ENCODE measurements around the gene PIK3R1.

The PIK3R1 gene

GRCh38 chr5:68287631-68287975, 72.0 kb downstream of the PIK3R1 start:
- DNase-seq (ENCODE audit: low read depth, low spot score): no peak
- H3K27ac ChIP-seq: peak overlapping the region; percentile 72

DNA sequence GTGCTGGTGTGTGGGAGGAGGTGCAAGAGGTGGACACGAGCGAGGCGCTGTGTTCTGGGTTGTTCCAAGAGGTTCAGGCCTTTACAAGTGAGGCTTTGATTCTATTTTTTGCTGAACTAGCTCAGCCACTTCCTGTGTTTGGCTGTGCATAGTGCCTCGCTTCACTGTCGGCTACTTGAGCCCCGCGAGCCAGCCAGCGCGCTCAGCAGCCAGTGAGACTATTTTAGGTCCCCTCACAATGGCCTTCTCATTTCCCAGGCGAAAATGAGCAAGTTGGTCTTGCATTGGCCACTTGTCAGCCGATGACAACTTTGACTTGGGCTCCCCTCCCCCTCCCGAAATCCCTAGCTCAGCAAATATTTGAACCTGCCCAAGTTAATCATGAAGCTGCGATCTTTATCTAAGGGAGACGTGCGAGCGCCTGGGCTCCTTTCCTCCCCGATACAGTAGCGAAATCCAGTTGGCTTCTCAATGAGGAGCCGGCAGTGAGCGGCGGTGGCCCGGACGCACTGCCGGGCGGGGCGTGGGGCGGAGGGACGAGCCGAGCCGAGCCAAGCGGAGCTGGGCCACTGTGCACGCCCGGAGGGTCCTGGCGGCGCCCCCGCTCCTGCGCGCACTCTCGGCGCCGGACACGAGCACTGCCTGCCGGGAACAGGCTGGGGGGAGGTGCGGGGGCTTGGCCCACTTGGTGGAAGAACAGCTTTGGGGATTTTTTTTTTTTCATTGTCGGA, 72.6 kb downstream of the PIK3R1 start:
- no peak for DNase-seq (ENCODE audit: low read depth, low spot score)
- H3K27ac ChIP-seq: peak overlapping the region; percentile 72

GRCh38 chr5:68288707-68289134, 73.2 kb downstream of the PIK3R1 start:
- no peak for DNase-seq (ENCODE audit: low read depth, low spot score)
- H3K27ac ChIP-seq: peak overlapping the region; percentile 72

GRCh38 chr5:68289498-68289897, 73.9 kb downstream of the PIK3R1 start:
- H3K27ac ChIP-seq: peak overlapping the region; percentile 72
- no peak for DNase-seq (ENCODE audit: low read depth, low spot score)

GRCh38 chr5:68290260-68290674, 74.7 kb downstream of the PIK3R1 start:
- peak overlapping the region; percentile 72 for H3K27ac ChIP-seq
- DNase-seq (ENCODE audit: low read depth, low spot score): no peak

GRCh38 chr5:68290847-68291246, 75.3 kb downstream of the PIK3R1 start:
- DNase-seq (ENCODE audit: low read depth, low spot score): no peak
- no peak overlapping the region for H3K27ac ChIP-seq

DNA sequence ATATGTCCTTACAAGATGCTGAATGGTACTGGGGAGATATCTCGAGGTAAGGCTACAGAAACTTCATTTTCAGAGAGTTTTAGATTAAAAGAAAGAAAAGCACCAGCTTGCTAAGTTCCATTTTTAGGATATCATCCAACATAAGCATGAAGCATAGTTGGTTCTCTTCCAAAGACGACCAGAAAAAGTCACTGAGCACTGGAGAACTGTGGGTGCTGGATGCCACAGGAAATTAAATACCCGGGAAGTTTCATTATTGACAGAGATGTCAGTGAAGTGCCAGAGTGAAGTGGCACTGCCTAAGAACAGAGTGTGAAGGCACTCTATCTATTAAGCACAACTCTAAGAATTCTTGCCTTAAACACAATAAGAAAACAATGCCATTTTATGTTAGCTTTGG, 76.8 kb downstream of the PIK3R1 start:
- no peak for DNase-seq (ENCODE audit: low read depth, low spot score)
- H3K27ac ChIP-seq: no peak overlapping the region

DNA sequence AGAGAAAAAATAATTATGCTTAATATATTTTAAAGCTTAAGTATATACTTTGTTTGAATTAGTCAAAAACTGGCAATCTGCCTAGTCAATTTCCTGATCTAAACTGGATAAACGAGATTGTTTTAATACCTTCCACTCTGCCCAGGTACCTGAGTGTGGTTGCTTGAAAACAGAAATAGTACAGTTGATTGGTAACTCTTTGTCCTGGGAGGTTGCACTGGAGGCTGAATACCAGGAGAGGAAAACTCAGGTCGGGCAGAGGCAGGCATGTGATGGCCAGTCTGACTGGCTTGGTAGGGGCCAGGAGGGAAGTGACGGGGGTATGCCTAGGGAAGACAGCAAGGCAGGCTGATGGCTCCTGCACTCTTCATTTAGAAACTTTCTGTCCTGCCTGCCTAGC, 80.2 kb downstream of the PIK3R1 start:
- no peak for DNase-seq (ENCODE audit: low read depth, low spot score)
- H3K27ac ChIP-seq: peak overlapping the region; percentile 49

DNA sequence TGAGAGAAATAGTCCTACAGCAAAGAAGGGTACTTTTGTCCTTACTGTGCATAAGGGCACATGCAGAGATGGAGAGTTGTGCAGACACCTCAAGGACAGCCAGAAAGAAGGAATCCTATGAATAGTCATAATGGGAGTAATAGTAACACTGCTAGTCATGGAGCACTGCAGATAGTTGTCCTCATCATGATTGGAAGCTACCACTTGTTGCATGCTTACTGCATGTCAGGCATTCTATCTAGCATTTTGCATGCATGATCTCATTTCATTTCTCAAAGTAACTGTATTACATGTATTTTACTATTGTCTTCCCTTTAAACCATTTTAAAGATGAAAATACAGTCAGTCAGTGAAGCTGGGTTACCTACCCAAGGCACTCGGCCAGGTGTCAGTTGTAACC, 81.3 kb downstream of the PIK3R1 start:
- no peak for DNase-seq (ENCODE audit: low read depth, low spot score)
- no peak overlapping the region for H3K27ac ChIP-seq

GRCh38 chr5:68297656-68298055, 82.1 kb downstream of the PIK3R1 start:
- DNase-seq (ENCODE audit: low read depth, low spot score): no peak
- H3K27ac ChIP-seq: no peak overlapping the region

- no peak for DNase-seq (ENCODE audit: low read depth, low spot score)
- H3K27ac ChIP-seq: no peak overlapping the region
Measured at GRCh38 chr5:68298479-68298878, 82.9 kb downstream of the PIK3R1 start.

DNA sequence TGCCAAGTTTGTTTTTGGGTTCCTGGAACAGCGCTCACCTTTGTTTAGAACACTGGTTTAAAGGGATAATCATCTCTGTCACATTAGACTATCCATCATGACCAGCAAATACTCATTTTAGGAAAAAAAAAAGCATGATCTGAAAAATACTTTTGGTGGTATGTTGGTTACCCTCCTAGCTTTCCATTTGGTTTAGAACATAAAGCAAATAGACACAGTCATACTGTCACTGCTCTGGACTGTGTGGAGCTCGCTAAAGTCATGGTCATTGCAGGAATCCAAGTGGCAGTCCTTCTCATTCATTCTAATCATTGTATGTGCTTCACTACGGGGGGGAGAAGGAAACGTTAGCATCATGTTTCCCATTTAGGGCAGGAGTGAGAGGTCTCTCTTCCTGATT, 83.5 kb downstream of the PIK3R1 start:
- H3K27ac ChIP-seq: no peak overlapping the region
- no peak for DNase-seq (ENCODE audit: low read depth, low spot score)

DNA sequence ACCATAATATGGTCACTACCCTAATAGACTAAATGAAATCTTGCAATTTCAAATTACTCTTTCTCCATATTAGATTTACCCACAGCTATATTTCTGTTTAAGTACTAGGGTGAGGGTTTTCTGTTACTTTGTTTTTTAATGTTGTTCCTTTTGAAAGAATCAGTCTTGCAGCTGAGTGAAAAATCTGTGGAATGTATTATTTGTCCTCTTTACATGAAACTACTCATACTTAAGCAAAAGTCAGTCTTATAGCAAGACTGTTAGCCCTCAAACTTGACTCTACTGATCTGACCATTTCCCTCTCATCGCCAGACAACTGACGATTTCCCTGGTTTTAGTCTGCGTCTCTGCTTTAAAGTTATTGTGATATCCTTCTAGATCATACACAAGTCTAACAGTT, 84.0 kb downstream of the PIK3R1 start:
- no peak overlapping the region for H3K27ac ChIP-seq
- DNase-seq (ENCODE audit: low read depth, low spot score): no peak

DNA sequence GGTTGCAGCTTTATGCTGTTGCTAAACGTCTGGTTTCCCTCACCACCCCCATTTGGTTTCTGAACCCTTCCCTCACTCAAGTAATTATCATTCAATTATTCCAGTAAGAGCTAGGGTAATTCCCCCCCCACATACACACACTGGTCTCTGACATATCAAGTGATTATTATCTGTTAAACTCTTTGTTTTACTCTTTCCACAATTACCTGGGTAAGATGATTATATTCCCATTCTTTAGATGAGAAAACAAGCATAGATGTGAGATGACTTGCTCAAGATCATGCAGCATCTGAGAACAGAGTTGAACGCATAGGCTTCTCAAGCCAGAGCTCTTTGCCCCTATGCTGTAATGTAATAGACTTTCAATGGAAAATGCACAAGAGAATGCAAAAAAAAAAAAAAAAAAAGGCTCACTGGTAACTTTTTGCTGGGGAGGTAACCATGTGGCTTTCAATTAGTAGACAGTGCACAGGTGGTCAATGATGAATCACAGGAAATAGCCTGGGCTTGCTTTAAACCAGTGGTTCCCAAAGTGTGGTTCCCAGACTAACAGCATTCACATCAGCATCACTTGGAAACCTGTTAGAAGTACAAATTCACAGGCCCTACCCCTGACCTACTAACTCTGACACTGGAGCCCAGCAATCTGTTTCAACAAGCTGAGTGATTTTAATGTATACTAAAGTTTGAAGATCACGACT, 87.6 kb downstream of the PIK3R1 start:
- peak; percentile 26 for DNase-seq (ENCODE audit: low read depth, low spot score)
- no peak overlapping the region for H3K27ac ChIP-seq

DNA sequence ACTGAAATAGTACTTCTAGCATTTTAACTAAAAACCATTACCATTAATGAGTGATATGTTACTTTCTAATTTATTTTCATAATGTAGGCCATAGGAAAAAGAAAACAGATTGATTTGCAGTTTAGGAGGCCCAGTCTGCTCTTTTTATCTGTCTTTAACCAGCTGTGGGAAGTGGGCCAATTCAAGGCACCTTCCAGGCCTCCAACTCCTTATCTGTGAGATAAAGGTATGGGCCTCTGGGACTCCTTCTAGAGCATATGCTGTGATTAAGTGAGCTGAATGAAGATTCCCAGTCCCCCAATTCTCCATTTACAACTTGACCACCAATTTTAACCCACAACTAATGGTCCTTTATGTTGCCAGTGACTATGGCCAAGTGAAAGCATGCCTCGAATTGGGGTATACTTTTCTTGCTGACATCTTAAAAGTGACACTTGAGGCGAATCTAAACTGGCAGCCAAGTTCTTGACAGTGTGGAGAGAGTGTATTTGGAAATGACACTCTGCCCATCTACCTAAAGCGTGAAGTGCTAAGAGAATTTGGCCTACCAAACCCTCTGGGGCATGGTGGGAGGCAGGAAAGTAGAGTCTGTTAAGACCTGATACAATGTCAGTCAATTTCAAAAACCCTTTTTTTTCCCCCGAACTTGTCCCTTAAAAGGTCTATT, 88.3 kb downstream of the PIK3R1 start:
- no peak overlapping the region for H3K27ac ChIP-seq
- DNase-seq (ENCODE audit: low read depth, low spot score): no peak

GRCh38 chr5:68304421-68305052, 89.0 kb downstream of the PIK3R1 start:
- H3K27ac ChIP-seq: no peak overlapping the region
- DNase-seq (ENCODE audit: low read depth, low spot score): no peak

GRCh38 chr5:68305223-68305870, 89.8 kb downstream of the PIK3R1 start:
- DNase-seq (ENCODE audit: low read depth, low spot score): no peak
- H3K27ac ChIP-seq: no peak overlapping the region

DNA sequence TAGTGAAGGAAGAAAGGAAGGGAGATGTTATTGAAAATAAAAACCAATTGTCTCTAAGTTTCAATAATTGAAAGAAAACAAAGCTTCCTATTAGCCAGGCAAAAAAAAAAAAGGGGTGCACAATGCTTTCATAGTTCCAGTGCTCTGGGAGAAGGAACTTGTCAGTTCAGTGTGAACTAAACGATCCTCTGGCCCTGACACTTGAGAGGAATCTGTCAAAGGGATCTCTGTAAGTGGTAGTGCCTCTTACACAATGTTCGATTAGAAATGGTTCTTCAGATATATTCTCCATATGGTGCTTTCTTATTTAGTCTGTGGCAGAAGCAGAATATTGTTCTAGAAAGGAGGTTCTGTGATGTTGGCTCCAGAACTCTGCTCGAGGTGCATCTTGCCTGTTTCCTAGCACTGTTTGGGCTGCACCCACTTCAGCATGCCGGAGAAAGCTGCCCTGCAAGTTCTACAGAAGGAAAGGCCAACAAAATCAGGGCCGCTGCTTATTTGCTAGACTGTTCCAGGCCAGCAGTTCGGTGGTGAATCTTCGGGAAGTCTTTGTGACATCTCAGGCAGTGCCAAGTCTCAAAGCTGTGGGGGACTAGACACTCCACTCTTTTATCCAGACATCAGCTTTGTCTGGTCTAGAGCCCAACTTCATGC, 90.9 kb downstream of the PIK3R1 start:
- H3K27ac ChIP-seq: no peak overlapping the region
- no peak for DNase-seq (ENCODE audit: low read depth, low spot score)

DNA sequence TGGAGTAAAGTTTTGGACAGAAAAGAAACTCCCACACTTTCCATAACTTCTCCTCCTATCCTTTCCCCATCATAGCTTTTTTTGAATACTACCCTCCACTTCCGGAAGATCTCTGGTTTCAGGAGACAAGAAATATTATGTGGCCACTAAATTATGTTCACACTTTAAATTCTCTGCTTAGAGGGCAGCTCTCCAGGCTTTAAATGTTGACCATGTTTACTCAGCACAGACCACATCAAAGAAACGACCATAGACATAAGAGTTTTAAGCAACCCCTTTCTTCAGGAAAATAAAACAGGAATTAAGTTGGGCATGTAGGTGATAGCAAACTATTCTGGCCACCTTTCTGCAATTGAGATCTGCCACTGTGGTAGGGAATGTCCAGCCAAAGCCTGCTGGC, 97.8 kb downstream of the PIK3R1 start:
- no peak for DNase-seq (ENCODE audit: low read depth, low spot score)
- H3K27ac ChIP-seq: no peak overlapping the region

GRCh38 chr5:68314465-68314864, 98.9 kb downstream of the PIK3R1 start:
- H3K27ac ChIP-seq: no peak overlapping the region
- no peak for DNase-seq (ENCODE audit: low read depth, low spot score)
